CD4-positive, alpha-beta T cell treated with Interleukin-17A for 1 hour (primary cell): ENCODE results near the gene LARGE1.

Experiments used
- DNase-seq: peaks from one replicate; pipeline ENCODE4 v3.0.0-alpha.2; 2020

Gene LARGE1

DNA sequence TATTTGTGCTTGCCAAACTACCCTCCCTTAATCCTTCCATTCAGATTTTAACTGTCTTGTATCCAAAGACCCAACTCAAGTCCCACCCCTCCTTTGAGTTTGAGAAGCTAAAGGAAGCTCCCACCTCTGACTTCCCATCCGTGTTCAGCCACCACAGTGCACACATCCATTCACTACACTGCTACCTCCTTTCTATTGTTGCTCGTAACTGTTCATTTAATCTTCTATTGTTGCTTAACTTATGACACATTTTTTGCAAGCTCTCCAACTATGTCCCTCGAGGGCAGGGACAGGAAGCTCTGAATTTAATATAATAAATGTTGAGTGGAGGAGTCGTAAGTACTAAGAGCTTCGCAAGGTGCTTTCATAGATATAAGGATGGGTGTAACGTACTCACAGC, 10.4 kb downstream of the LARGE1 start:
- no peak for DNase-seq

DNA sequence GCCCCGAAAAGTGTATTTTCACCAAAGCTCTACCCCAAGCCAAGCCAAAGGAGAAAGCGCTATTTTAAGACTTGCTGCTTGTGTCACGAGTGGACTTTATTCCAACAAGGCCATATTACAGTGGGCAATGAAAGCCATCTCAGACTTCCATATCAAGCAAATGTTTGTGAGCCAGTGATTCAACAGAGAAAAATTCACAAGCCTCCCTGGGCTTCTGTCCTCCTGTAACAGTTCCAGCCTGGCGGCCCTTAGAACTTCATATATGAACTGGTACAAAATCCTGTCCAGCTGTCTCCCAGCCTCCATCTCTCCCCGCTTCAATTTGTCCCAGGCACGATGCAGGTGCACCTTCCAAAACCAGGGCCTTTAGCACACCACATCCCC, 11.2 kb downstream of the LARGE1 start:
- no peak for DNase-seq

DNA sequence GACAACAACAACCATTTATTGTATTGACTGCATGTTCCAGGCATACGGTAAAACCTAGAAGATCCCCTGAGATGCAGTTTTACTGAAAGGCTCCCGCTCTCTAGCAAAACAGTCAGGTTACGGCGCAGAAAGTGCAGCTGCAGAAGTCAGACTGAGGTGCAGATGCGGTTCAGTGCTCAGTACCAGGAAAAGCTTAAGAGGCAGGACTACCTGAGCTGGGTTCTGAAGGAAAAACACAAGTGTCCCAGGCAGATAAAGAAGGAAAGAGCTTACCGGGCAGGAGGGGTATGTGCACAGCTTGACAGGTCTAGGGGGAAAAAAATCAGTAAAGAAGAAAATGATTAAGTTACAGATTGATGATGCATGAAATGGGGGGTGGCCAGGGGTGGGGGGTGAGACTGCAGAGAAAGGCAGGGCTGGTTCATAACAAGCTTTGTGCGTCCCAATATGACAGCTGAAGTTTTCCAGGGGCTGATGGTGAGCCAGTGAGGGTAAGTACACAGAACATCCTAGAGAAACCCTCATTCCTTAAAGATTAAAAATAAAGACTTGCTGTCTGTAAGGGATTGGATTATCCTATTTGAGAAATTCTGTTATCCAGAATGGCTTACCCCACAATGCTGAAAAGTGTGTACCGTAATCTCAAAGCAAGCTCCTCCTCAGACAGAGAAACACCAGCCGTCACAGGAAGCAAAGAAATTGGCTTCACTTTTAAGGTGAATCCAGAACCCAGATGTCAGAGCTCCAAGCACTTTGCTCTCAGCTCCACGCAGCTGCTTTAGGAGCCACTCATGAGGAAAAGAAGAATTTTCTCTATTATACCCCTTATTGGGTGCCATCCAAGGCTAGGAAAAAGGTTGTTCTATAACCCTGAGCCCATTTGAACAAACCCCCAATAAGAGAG, 11.9 kb downstream of the LARGE1 start:
- DNase-seq, result no peak

DNA sequence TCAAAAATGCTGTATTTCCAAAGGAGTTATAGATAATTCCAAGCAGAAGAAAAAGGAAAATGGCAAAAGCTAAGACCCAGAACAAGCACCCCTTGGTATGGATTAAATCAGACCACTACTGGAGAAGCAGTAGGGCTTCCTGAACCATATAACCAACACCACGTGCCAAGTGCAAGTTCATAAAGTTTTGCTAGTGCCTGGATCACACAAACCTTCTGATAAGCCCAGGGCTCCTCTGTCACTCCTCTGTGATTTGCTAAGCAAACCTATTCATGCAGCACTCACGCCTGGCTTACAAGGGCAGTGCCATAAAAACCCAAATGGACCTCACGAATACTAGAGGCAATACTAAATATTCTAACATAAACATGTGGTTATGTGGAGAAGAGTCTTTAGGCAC, 13.3 kb downstream of the LARGE1 start:
- DNase-seq, result no peak

- DNase-seq, result no peak
Observed at GRCh38 chr22:33906475-33906874, 13.8 kb downstream of the LARGE1 start.

DNA sequence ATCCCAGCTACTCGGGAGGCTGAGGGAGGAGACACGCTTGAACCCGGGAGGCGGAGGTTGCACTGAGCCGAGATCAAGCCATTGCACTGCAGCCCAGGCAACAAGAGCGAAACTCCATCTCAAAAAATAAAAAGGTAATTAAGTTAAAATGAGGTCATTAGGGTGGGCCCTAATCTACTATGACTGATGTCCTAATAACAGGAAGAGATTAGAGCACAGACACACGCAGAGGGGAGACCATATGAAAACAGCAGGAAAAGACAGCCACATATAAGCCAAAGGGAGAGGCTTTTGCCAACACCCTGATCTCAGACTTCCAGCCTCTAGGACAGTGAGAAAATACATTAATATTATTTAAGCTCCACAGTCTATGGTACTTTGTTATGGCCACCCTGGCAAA, 17.3 kb downstream of the LARGE1 start:
- DNase-seq, result no peak

- no peak for DNase-seq
Observed at GRCh38 chr22:33902073-33902472, 18.2 kb downstream of the LARGE1 start.

DNA sequence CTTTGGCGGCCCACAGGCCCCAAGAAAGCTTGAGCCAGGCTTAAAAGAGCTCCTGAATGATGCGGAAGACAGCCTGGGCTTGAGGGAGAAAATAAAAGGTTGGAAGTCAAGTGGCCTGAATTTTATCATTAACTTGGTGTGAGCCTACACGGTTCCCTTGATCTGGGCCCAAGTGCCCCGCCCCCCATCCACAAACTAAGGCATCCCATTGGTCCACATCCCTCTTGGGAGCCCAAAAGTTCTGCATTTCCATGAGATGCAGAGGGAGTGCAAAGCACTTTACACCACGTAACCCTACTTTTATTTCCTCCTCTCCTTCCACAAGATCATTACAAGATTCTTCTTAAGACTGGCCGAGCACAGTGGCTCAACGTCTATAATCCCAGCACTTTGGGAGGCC, 22.2 kb downstream of the LARGE1 start:
- no peak for DNase-seq

DNA sequence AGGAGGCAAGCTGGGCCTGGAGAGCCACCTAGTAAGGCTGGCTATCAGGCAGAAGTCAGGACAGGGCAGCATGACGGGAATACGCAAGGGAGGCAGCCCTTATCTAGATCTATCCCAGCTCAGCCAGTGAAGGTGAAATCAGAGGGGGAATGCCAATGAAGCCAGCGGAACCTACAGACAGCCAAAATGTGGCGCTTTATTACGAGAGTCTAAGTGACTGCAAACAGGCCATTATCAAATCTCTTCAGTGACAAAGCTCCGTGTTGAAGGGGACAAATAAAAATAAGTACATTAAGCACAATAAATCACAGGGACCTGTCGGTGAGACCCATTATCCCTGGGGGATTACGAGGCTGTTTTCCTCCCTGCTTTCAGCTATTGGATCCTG, 22.8 kb downstream of the LARGE1 start:
- DNase-seq, result no peak

DNA sequence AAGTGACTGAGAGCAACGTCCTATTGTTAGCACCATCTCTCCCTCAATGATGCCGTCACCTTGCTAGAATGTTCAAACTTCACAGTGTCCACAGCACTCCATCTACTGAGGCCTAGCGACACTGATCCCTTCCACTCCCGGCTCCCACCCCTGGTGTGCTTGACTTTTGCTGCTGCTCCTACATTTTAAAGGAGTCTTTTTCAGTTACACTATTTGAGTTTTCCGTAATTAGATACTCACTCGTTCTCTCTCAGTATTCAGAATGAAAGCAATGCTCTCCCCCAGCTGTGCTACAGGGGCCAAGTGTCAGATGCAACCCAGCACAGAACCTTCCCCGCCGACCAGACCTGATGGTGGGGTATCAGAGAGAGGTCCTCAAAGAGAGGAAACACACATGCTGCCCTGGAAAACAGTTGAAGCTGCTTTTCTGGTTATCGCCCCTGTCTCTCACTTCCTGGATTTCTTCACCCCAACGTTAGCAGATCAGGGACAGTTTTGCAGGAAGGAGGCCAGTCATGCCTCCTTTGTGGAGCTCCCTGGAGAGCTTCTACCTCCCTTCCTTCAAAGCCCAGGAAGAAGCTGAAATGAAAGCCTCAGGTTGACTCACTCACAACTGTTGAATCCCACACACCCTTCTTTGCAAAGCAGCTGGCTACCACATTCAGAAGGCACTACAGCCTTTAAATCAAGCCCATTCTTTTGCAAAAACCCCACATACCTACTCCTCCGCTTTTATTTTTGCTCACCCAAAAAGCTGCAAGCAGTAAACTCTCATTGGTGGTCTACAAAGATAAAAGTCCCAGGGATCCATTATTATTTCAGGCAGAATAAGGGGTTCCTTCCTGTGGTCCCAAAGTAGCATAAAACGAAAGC, 23.5 kb downstream of the LARGE1 start:
- no peak for DNase-seq

- DNase-seq, result no peak
Observed at GRCh38 chr22:33896154-33896553, 24.1 kb downstream of the LARGE1 start.

DNA sequence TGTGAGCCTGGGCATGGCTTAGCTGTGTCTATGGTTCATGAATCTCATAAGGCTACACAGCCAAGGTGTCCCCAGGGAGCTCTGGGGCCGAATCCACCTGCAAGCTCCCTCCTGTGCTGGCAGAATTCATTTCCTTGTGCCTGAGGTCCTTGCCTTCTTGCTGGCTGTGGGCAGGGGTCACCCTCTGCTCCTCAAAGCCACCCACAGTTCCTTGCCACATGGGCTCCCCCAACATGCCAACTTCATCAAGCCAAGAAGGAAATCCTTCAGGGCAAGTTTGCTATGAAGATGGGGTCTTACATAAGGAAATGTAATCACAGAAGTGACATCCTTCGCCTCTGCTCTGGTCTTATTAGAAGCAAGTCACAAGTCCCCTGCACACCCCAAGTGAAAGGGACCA, 24.8 kb downstream of the LARGE1 start:
- no peak for DNase-seq

GRCh38 chr22:33894515-33894914, 25.8 kb downstream of the LARGE1 start:
- no peak for DNase-seq

- DNase-seq, result no peak
Observed at GRCh38 chr22:33894036-33894435, 26.2 kb downstream of the LARGE1 start.

DNA sequence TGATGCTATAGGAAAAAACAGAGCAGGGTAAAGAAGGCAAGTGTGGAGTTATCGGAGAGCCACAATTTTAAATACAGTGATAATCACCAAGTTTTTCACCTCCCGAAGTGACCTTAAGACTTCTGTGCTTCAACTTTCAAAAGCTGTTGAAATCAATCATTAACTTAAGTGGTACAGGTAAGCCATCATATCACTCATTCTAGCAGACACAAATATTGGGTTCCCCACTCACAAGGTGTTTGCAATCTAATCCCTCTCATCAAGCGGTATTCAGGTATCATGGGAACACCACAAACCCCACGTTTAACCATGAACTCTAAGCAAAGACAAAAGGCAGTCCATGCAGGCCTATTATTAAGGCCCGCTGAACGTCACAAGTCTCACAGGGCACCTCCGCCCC, 26.8 kb downstream of the LARGE1 start:
- DNase-seq, result no peak

DNA sequence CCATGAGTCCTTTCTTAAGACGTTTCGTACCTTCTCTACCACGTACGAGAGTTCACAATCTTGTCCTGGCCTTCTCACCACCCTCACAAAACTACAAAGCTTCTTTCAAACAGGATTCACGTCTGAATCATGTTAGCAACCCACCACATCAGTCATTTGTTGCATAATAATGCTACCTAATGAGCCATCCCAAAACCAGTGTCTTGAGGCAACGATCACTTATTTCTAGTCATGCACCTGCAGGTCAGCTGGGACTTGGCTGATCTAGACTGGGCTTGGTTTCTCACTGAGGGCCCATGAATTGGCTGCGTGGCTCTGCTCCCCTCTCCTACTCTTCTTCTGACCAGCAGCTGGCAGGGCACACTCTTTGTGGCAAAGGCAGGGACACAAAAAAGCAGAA, 28.3 kb downstream of the LARGE1 start:
- DNase-seq, result no peak

- DNase-seq, result no peak
Observed at GRCh38 chr22:33891455-33891854, 28.8 kb downstream of the LARGE1 start.

- no peak for DNase-seq
Observed at GRCh38 chr22:33889748-33890147, 30.5 kb downstream of the LARGE1 start.

DNA sequence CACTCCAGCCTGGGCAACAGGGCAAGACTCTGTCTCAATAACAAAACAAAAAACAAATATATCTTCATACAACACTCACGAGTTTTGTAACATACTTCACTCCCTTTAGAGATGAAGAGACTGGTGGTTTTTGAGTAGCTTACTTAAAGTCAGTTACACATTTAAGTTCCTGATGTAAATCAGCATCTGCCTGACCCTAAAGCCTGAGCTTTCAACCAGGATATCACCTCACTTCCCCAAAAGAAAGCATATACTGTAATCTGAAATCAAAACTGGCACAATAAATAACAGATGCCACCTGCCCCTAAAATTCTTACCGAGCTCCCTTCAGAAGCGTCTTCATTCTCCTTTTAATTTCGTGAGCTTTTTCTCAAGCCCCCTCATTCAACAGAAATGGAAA, 31.5 kb downstream of the LARGE1 start:
- DNase-seq, result no peak

DNA sequence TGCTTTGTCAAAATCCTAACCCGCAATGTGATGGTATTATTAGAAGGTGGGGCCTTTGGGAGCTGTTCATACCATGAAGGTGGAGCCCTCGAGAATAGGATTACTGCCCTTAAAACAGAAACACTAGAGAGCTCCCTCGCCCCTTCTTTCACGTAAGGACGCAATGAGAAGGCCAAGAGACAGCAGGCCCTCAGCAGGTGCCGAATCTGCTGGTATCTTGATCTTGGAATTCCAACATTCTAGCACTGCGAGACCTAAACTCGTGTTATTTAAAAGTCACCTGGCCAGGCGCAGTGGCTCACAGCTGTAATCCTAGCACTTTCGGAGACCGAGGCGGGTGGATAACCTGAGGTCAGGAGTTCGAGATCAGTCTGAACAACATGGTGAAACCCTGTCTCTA, 33.1 kb downstream of the LARGE1 start:
- no peak for DNase-seq

DNA sequence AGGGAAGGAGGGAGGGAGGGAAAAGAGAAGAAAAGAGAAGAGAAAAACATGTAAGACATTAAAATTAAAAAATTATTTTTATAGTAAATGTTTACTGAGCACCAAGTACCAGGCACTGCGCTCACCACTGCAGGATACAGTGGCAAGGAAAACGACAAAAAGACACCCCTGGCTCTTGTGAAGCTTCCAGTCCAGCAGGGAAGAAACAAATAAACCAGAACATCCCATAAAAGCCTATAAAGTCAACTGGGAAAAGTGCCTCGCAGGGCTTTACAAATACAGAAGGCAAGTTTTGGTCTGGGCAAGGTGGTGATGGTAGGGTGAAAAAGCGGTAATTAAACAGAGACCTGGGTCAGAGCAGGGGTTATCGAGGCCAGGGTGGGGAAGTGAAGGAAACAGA, 33.6 kb downstream of the LARGE1 start:
- DNase-seq, result no peak

DNA sequence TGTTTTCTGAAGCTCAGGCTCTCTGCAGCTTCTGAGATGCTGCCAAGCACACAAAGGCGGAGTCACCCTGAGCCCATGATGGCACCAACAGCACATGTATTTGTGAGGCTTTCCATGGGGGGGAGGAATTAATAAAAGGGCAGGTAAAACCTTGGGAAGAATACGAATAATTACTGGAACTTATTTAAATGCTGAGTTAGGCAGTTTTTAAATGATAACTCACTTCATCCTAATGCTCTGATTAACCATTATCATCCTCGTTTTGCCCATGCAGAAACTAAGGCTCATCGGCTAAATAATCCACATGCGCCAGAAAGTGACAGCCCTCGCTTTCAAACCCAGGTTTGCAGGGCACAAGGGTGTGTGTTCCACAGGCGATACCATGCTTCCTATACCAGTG, 35.4 kb downstream of the LARGE1 start:
- no peak for DNase-seq

DNA sequence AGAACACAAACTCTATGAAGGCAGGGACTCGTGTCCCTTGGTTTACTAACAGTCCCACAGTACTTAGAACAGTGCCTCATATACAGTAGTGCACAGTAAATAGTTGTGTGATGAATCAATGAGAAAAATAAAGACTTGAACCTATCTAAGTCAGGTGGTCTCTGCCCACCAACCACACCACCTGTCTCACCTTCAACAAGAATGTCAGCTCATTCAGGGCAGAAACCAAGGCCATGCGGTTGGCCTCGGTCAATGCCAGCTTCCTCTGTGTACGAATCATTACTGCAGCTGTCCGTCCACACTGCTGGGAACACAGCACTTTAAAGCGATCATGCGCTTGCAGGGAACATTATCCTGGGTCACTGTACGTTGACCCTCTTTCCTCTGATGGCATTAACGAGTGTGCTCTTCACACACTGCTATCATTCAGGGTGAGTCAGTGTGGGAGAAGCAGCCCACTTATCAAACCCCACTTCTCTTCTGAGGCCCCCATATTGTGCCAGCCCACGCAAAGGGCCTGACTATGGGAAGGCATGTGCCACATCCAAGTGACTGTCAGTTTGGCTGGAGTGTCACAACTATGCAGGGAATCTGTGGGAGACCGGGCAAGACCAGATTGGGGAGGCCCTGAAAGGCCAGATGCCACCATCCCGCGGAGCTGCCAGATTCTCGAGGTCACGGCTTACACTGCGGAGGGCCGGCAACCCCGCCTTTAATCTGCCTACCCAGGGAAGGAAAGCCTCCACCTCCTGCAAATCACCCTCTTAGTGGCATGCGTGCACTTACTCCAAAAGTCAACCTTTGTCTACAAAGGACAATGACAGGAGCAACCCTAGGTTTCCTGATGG, 36.1 kb downstream of the LARGE1 start:
- DNase-seq, result no peak
